Psoas muscle (tissue), 8 donors: ENCODE results near the gene TGFB2. TPM values are rescaled to one million over a fixed set of nuclear protein-coding genes. Genes with fewer than 3 reads are reported as not detected.

Experiments used
- ATAC-seq, 4 donors: fragments of 200-7000 bp; cut with Tn5 transposase; one replicate each; pipeline ENCODE4 v1.9.1; 2020; ENCODE audit warnings: moderate library complexity in 3 of 4, mild to moderate bottlenecking in 2 of 4
- DNase-seq, 2 donors: peaks; one replicate each; pipeline ENCODE4 v3.0.0-alpha.2; 2020
- H3K27ac ChIP-seq: fragments of 200-600 bp; one replicate; pipeline ENCODE4 v1.8.0; 2022
- H3K27me3 ChIP-seq, 3 donors: fragments of 200-600 bp in 1 of 3; one replicate each; pipeline versions ENCODE4 v1.6.1 to v1.8.0; 2013 to 2022; ENCODE audit warnings: low read length in 2 of 3, mild to moderate bottlenecking in 2 of 3, moderate library complexity in 1 of 3; ENCODE audit not compliant: insufficient read depth in 3 of 3
- H3K36me3 ChIP-seq, 2 donors: fragments of 200-600 bp in 1 of 2; one replicate each; pipeline versions ENCODE4 v1.6.1 to v1.8.0; 2013 to 2022; ENCODE audit warnings: low read depth in 1 of 2, mild to moderate bottlenecking in 1 of 2, moderate library complexity in 1 of 2; ENCODE audit not compliant: insufficient read depth in 1 of 2
- H3K4me1 ChIP-seq: fragments of 200-600 bp; one replicate; pipeline ENCODE4 v1.8.0; 2022
- H3K4me3 ChIP-seq: fragments of 200-600 bp; one replicate; pipeline ENCODE4 v1.8.0; 2022; ENCODE audit warnings: mild to moderate bottlenecking
- H3K9me3 ChIP-seq: fragments of 200-600 bp; one replicate; pipeline ENCODE4 v1.8.0; 2022
- whole genome bisulfite sequencing, 3 donors: extraction: QIAGEN DNeasy Blood & Tissue Kit; methylation state at CpG; one replicate each; pipeline versions ENCODE4 v1.1.6 to v1.1.7; 2013; 5-methylcytosine and 5-hydroxymethylcytosine counted together
- intact Hi-C, 2 donors: fragments of 100-400 bp; cut with DNase I; formaldehyde crosslinking; loops; one replicate each; pipeline versions ENCODE4 v1.11.0 to v1.14.2; 2022
- polyA plus RNA-seq, 3 donors: library from polyadenylated mRNA; stranded (reverse); fragments of 200-250 nt; gene quantifications; one replicate each; pipeline ENCODE4 v1.2.3, GENCODE V29; 2013
- total RNA-seq, 4 donors: library from RNA; stranded (reverse); fragmentation: NEBNext Ultra II Directional in 2 of 4; extraction: Animal tissue kit (Norgen Biotek cat#: 25700) in 2 of 4; gene quantifications; one replicate each; pipeline versions ENCODE4 v1.2.1 to v1.2.4, GENCODE V29; 2021 to 2023
- TF ChIP-seq, protein P1 (sequence below): fragments of 200-600 bp; IDR thresholded peaks from one replicate; pipeline ENCODE4 v1.8.0; 2022; ENCODE audit warnings: antibody characterized with exemption
- donor health status: healthy with polysubstance abuse.
- donor health status: DM: no; HTN: no; CAD: no; lungs with moderate emphysema.
- donor health status: Bipolar disorder and iron deficiency.
- donor health status: healthy.
- donor health status: DM: yes; HTN: yes; CAD: no.
- donor health status: DM: no; HTN: no; CAD: no.
- donor health status: DM: no; HTN: no; CAD: no.
- donor health status: DM: yes; HTN: yes; CAD: no.

TGFB2 gene
- total and polyA plus RNA-seq, 7 donors, result 0.43 to 35.4 (median 5.1) TPM

DNA sequence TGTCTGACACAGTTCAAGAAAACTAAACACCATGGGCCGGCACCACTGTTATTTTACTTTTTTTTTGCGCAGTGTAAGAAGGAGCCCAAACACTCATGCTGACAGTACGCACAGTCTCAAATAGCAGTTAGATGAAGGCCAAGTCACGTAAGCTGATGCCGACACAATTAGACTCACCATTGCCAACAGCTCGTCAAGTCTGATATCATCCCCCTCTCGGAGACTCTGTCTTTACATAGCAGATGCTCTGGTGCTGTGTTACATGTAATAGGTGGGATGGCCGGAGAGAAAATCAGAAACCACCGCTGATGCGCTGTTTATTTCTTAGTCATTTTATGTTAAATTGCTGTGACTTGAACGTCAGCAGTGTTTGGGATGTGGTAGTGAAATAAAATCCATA is 49.3 kb downstream of the TGFB2 start:
- WGBS, 3 donors, result 18 to 35% (median 27%) methylated on average over 11 of the region's 11 CpGs
- ATAC-seq, result peak; percentile 94 to 99 (median 96)
- Histone ChIP-seq H3K9me3 (no peaks in the 10 kb centered on the region), H3K27ac (peak overlapping the region; percentile 85), H3K4me1 (peaks cover 14% of the 10 kb centered on the region), H3K27me3 (no peaks in the 10 kb centered on the region), H3K36me3 (no peaks in the 10 kb centered on the region), H3K4me3 (no peak overlapping the region)
- intact Hi-C loops, result no loop called here
- DNase-seq, result no peak
- TF ChIP-seq, protein P1, sequence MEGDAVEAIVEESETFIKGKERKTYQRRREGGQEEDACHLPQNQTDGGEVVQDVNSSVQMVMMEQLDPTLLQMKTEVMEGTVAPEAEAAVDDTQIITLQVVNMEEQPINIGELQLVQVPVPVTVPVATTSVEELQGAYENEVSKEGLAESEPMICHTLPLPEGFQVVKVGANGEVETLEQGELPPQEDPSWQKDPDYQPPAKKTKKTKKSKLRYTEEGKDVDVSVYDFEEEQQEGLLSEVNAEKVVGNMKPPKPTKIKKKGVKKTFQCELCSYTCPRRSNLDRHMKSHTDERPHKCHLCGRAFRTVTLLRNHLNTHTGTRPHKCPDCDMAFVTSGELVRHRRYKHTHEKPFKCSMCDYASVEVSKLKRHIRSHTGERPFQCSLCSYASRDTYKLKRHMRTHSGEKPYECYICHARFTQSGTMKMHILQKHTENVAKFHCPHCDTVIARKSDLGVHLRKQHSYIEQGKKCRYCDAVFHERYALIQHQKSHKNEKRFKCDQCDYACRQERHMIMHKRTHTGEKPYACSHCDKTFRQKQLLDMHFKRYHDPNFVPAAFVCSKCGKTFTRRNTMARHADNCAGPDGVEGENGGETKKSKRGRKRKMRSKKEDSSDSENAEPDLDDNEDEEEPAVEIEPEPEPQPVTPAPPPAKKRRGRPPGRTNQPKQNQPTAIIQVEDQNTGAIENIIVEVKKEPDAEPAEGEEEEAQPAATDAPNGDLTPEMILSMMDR, result no peak

DNA sequence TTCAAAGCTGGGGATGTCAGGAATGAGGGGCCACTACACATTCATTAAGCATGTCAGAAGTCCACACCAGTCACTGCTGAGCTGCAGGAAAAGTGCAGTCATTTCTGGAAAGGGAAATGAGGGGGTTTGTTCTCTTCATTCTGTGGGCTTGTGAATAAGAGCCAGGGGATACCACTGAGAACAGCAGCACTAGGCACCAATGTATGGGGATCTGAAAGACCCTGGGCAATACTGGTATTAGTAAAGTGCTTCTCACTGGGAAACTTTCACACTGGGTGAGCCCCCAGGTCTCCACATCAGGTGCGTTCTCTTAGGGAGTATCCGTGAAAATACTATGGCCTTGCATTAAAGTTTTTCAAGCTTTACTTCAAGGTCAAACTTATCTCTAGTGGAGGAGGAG is 49.9 kb downstream of the TGFB2 start:
- no peaks in the 10 kb centered on the region for H3K36me3 ChIP-seq
- TF ChIP-seq, protein P1, result no peak
- H3K9me3 ChIP-seq, result no peaks in the 10 kb centered on the region
- no peak overlapping the region for H3K4me3 ChIP-seq
- ATAC-seq (peak in 1 of 4 donors; percentile 5), DNase-seq (no peak)
- peak overlapping the region; percentile 85 for H3K27ac ChIP-seq
- intact Hi-C loops, result no loop called here
- peaks cover 14% of the 10 kb centered on the region for H3K4me1 ChIP-seq
- H3K27me3 ChIP-seq, result no peaks in the 10 kb centered on the region
- 80 to 98% (median 89%) methylated on average over 2 of the region's 2 CpGs for WGBS, 3 donors

DNA sequence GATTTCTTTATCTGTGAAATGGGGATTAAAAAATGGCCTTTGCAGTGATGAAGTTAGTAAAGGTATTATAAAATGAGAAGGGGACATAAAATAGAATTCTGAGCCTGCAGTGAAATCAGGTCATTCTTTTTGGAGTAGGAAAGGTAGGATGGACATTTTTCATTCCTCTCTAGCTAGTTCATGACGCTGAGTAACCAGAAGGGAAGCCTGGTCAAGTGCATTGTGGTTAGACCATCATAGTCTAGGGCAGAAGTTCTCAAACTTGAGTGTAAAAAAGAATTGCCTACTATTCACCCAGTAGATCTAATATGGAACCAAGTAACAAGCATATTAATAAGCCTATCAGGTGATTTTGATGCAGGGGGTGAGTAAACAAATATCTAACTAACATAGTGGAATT is 50.8 kb downstream of the TGFB2 start:
- no peaks in the 10 kb centered on the region for H3K36me3 ChIP-seq
- no peak overlapping the region for H3K4me3 ChIP-seq
- peaks cover 14% of the 10 kb centered on the region for H3K4me1 ChIP-seq
- 87 to 93% (median 89%) methylated on average over 1 of the region's 1 CpG for WGBS, 3 donors
- no peak for DNase-seq
- ATAC-seq, result no peak
- TF ChIP-seq, protein P1, result no peak
- no peak overlapping the region for H3K27ac ChIP-seq
- intact Hi-C loops, result no loop called here
- H3K27me3 ChIP-seq, result no peaks in the 10 kb centered on the region
- H3K9me3 ChIP-seq, result no peaks in the 10 kb centered on the region

DNA sequence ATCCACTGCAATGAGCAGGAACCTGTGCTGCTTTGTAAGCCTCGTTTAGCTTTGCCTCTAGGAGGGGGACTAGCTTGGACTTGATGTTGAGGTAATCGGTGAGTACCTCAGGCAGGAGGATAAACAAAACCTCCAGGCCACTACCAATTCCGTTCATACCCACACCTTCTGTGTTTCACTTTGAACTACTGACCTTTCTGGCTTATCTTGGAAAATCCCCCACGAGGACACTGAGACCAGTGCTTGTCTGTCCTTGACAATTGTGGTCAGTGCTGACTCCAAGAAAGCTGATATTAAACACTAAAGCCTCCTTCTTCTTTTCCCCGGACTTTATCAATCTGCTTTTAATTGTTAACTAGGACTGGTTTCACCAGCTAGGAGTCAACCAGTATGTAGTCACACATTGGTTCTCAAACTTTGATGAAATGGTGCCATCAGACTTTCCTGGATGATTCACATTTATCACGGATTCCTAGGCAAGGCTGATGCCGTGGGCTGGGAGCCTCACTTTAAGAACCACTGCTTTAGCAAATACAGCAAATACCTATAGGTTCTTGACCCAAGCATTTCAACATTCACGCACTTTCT is 52.7 kb downstream of the TGFB2 start:
- no peak overlapping the region for H3K27ac ChIP-seq
- intact Hi-C loops, result no loop called here
- DNase-seq (no peak), ATAC-seq (no peak)
- 49 to 54% (median 50%) methylated on average over 8 of the region's 8 CpGs for WGBS, 3 donors
- TF ChIP-seq, protein P1, result no peak
- no peaks in the 10 kb centered on the region for H3K9me3 ChIP-seq
- no peaks in the 10 kb centered on the region for H3K27me3 ChIP-seq
- peaks cover 0 to 2% of the 10 kb centered on the region in 2 donors for H3K36me3 ChIP-seq
- peaks cover 17% of the 10 kb centered on the region for H3K4me1 ChIP-seq
- H3K4me3 ChIP-seq, result no peak overlapping the region

DNA sequence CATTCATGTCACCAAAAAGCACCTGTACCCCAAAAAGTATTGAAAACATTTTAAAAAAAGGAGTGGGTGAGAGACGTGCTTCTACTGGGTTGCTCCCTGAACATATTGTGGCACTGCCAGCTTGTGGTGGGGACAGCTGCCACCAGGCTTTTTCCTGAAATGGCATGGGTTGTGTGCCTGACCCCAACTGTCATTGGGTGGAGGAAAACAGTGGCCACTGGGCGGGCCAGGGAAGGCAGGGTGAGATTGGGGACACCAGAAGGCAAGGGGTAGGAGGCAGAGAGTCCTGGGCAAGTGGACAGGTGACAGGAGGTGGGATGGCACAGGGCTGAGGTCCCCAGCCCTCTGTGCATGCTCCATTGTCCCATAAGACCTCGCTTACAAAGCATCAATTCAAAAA is 55.5 kb downstream of the TGFB2 start:
- no peaks in the 10 kb centered on the region for H3K9me3 ChIP-seq
- H3K4me3 ChIP-seq, result no peak overlapping the region
- TF ChIP-seq, protein P1, result no peak
- DNase-seq, result no peak
- 81 to 83% (median 83%) methylated on average over 3 of the region's 3 CpGs for WGBS, 3 donors
- intact Hi-C loops, result no loop called here
- no peaks in the 10 kb centered on the region for H3K27me3 ChIP-seq
- H3K36me3 ChIP-seq, result peaks cover 2 to 7% of the 10 kb centered on the region in 2 donors
- H3K4me1 ChIP-seq, result peaks cover 11% of the 10 kb centered on the region
- ATAC-seq, result no peak
- H3K27ac ChIP-seq, result no peak overlapping the region
